Mucosa of rectum (tissue), 2 donors: Measurements from ENCODE around the gene CALM1.

Experiments used
- H3K27ac ChIP-seq, 2 donors: one replicate each; pipeline ENCODE4 v1.7.0; 2013; ENCODE audit warnings: inconsistent platforms in 2 of 2, low read depth in 2 of 2, low read length in 2 of 2
- H3K27me3 ChIP-seq, 2 donors: one replicate each; pipeline ENCODE4 v1.7.0; 2013; ENCODE audit warnings: low read length in 2 of 2; ENCODE audit not compliant: control insufficient read depth in 2 of 2, insufficient read depth in 2 of 2
- H3K36me3 ChIP-seq, 2 donors: one replicate each; pipeline ENCODE4 v1.7.0; 2013; ENCODE audit warnings: low read length in 2 of 2; ENCODE audit not compliant: control insufficient read depth in 2 of 2, insufficient read depth in 2 of 2
- H3K4me1 ChIP-seq, 2 donors: one replicate each; pipeline ENCODE4 v1.7.0; 2013; ENCODE audit warnings: low read length in 2 of 2, mild to moderate bottlenecking in 1 of 2; ENCODE audit not compliant: control insufficient read depth in 2 of 2, insufficient read depth in 2 of 2
- H3K4me3 ChIP-seq, 2 donors: one replicate each; pipeline ENCODE4 v1.7.0; 2013; ENCODE audit warnings: low read length in 2 of 2
- H3K9ac ChIP-seq, 2 donors: one replicate each; pipeline ENCODE4 v1.7.0; 2013; ENCODE audit warnings: low read length in 2 of 2, low read depth in 1 of 2, mild to moderate bottlenecking in 1 of 2
- H3K9me3 ChIP-seq, 2 donors: one replicate each; pipeline ENCODE4 v1.7.0; 2013; ENCODE audit warnings: low read length in 2 of 2; ENCODE audit not compliant: control insufficient read depth in 2 of 2
- donor health status: healthy.
- donor health status: Normal muscosa, but diverticular disease.

Gene CALM1

GRCh38 chr14:90434370-90435020, 37.7 kb downstream of the CALM1 start:
- no peaks in the 10 kb centered on the region for H3K36me3 ChIP-seq
- no peaks in the 10 kb centered on the region for H3K9me3 ChIP-seq
- H3K4me1 ChIP-seq = no peaks in the 10 kb centered on the region
- H3K27me3 ChIP-seq = no peaks in the 10 kb centered on the region
- H3K4me3 ChIP-seq = no peak overlapping the region
- no peak overlapping the region for H3K9ac ChIP-seq
- H3K27ac ChIP-seq = no peak overlapping the region

GRCh38 chr14:90438841-90439240, 42.0 kb downstream of the CALM1 start:
- Histone ChIP-seq H3K36me3 (no peaks in the 10 kb centered on the region), H3K4me3 (no peak overlapping the region), H3K4me1 (no peaks in the 10 kb centered on the region), H3K27ac (no peak overlapping the region), H3K9me3 (no peaks in the 10 kb centered on the region), H3K9ac (no peak overlapping the region), H3K27me3 (no peaks in the 10 kb centered on the region)

- no peak overlapping the region for H3K9ac ChIP-seq
- H3K27ac ChIP-seq = no peak overlapping the region
Observed at GRCh38 chr14:90440021-90440451, 43.2 kb downstream of the CALM1 start.

GRCh38 chr14:90440592-90440991, 43.8 kb downstream of the CALM1 start:
- no peaks in the 10 kb centered on the region for H3K9me3 ChIP-seq
- H3K9ac ChIP-seq = no peak overlapping the region
- no peak overlapping the region for H3K27ac ChIP-seq
- no peaks in the 10 kb centered on the region for H3K36me3 ChIP-seq
- H3K4me3 ChIP-seq = no peak overlapping the region
- H3K27me3 ChIP-seq = no peaks in the 10 kb centered on the region
- H3K4me1 ChIP-seq = no peaks in the 10 kb centered on the region

More at GRCh38 chr14:90440021-90440451, 43.2 kb downstream of the CALM1 start:
- Histone ChIP-seq H3K9me3 (no peaks in the 10 kb centered on the region), H3K4me3 (no peak overlapping the region), H3K4me1 (no peaks in the 10 kb centered on the region), H3K36me3 (no peaks in the 10 kb centered on the region), H3K27me3 (no peaks in the 10 kb centered on the region)

- H3K27ac ChIP-seq = no peak overlapping the region
- no peaks in the 10 kb centered on the region for H3K4me1 ChIP-seq
- no peak overlapping the region for H3K4me3 ChIP-seq
- H3K9me3 ChIP-seq = no peaks in the 10 kb centered on the region
- no peaks in the 10 kb centered on the region for H3K27me3 ChIP-seq
- H3K9ac ChIP-seq = no peak overlapping the region
- H3K36me3 ChIP-seq = no peaks in the 10 kb centered on the region
Observed at GRCh38 chr14:90442388-90442787, 45.6 kb downstream of the CALM1 start.

GRCh38 chr14:90443161-90444076, 46.6 kb downstream of the CALM1 start:
- no peaks in the 10 kb centered on the region for H3K36me3 ChIP-seq
- no peaks in the 10 kb centered on the region for H3K4me1 ChIP-seq
- H3K9me3 ChIP-seq = peaks cover 0 to 5% of the 10 kb centered on the region in 2 donors
- no peaks in the 10 kb centered on the region for H3K27me3 ChIP-seq
- H3K4me3 ChIP-seq = no peak overlapping the region
- H3K27ac ChIP-seq = no peak overlapping the region
- H3K9ac ChIP-seq = no peak overlapping the region

GRCh38 chr14:90444077-90444696, 47.4 kb downstream of the CALM1 start:
- Histone ChIP-seq H3K9ac (no peak overlapping the region), H3K27me3 (no peaks in the 10 kb centered on the region), H3K9me3 (peaks cover 0 to 5% of the 10 kb centered on the region in 2 donors), H3K27ac (no peak overlapping the region), H3K4me1 (no peaks in the 10 kb centered on the region), H3K4me3 (no peak overlapping the region), H3K36me3 (no peaks in the 10 kb centered on the region)

GRCh38 chr14:90445011-90445410, 48.2 kb downstream of the CALM1 start:
- H3K27ac ChIP-seq = no peak overlapping the region
- no peak overlapping the region for H3K9ac ChIP-seq
- H3K9me3 ChIP-seq = peaks cover 0 to 5% of the 10 kb centered on the region in 2 donors
- no peak overlapping the region for H3K4me3 ChIP-seq
- H3K4me1 ChIP-seq = no peaks in the 10 kb centered on the region
- H3K27me3 ChIP-seq = no peaks in the 10 kb centered on the region
- H3K36me3 ChIP-seq = no peaks in the 10 kb centered on the region

GRCh38 chr14:90446405-90446804, 49.6 kb downstream of the CALM1 start:
- H3K4me1 ChIP-seq = no peaks in the 10 kb centered on the region
- H3K27ac ChIP-seq = no peak overlapping the region
- no peaks in the 10 kb centered on the region for H3K36me3 ChIP-seq
- no peaks in the 10 kb centered on the region for H3K27me3 ChIP-seq
- peaks cover 0 to 5% of the 10 kb centered on the region in 2 donors for H3K9me3 ChIP-seq
- no peak overlapping the region for H3K9ac ChIP-seq
- H3K4me3 ChIP-seq = no peak overlapping the region
